Activated CD4-positive, alpha-beta T cell treated with anti-CD3 and anti-CD28 coated beads, Interleukin-2, Interleukin-6, amounts not matched to agents 100 ng/mL and 50 ng/mL, durations not matched to agents 16 hours and 8 hours (primary cell): ENCODE measurements around the gene SLC16A11.

Experiments
- DNase-seq: peaks from one replicate; pipeline ENCODE4 v3.0.0-alpha.2; 2020

The SLC16A11 gene

GRCh38 chr17:7023576-7024401, 20.1 kb downstream of the SLC16A11 start:
- peak; percentile 95 for DNase-seq

GRCh38 chr17:7022781-7023571, 20.9 kb downstream of the SLC16A11 start, which contains the start of gene BCL6B:
Gene BCL6B (plus strand): TSS chr17:7023050. CDS start chr17:7023672, 622 bp downstream.
- DNase-seq, result no peak

GRCh38 chr17:7021993-7022778, 21.7 kb downstream of the SLC16A11 start:
- DNase-seq, result peak; percentile 89

- no peak for DNase-seq
Observed at GRCh38 chr17:7020894-7021664, 22.8 kb downstream of the SLC16A11 start.

- DNase-seq, result no peak
Observed at GRCh38 chr17:7019839-7020519, 23.9 kb downstream of the SLC16A11 start.

GRCh38 chr17:7019367-7019766, 24.5 kb downstream of the SLC16A11 start:
- DNase-seq, result no peak

- DNase-seq, result no peak
Observed at GRCh38 chr17:7018331-7018964, 25.4 kb downstream of the SLC16A11 start.

- DNase-seq, result peak; percentile 63
Observed at GRCh38 chr17:7017827-7018200, 26.1 kb downstream of the SLC16A11 start.

- no peak for DNase-seq
Observed at GRCh38 chr17:7016886-7017826, 26.7 kb downstream of the SLC16A11 start.

GRCh38 chr17:7016418-7016817, 27.5 kb downstream of the SLC16A11 start:
- no peak for DNase-seq

GRCh38 chr17:7014995-7015958, 28.6 kb downstream of the SLC16A11 start:
- DNase-seq, result peak; percentile 89

GRCh38 chr17:7014261-7014994, 29.5 kb downstream of the SLC16A11 start:
- peak; percentile 98 for DNase-seq

- no peak for DNase-seq
Observed at GRCh38 chr17:7011942-7012254, 32.0 kb downstream of the SLC16A11 start.

- no peak for DNase-seq
Observed at GRCh38 chr17:7011415-7011814, 32.5 kb downstream of the SLC16A11 start.

- DNase-seq, result no peak
Observed at GRCh38 chr17:7010523-7010922, 33.4 kb downstream of the SLC16A11 start.

GRCh38 chr17:7007143-7007542, 36.7 kb downstream of the SLC16A11 start:
- DNase-seq, result no peak

GRCh38 chr17:7005716-7006115, 38.2 kb downstream of the SLC16A11 start:
- DNase-seq, result no peak
